NCI-H2081 (cell line): ENCODE results near the gene VPS36.
"Not testable (repeated sequence)": the region's sequence is repeated elsewhere in the genome, so short reads cannot be mapped to it uniquely, and the experiment has no call there.

ENCODE experiments used
- DNase-seq, 2 experiments: peaks; one replicate each; lab custom pipeline; 2025; lab: John Stamatoyannopoulos, UW

VPS36 gene

GRCh38 chr13:52377898-52378297 is 72.5 kb downstream of the VPS36 start:
- DNase-seq: no peak

GRCh38 chr13:52374873-52375411 is 75.5 kb downstream of the VPS36 start:
- DNase-seq: no peak

GRCh38 chr13:52374389-52374788 is 76.0 kb downstream of the VPS36 start:
- DNase-seq: no peak

GRCh38 chr13:52373277-52373676 is 77.2 kb downstream of the VPS36 start:
- DNase-seq: not testable (repeated sequence)

DNA sequence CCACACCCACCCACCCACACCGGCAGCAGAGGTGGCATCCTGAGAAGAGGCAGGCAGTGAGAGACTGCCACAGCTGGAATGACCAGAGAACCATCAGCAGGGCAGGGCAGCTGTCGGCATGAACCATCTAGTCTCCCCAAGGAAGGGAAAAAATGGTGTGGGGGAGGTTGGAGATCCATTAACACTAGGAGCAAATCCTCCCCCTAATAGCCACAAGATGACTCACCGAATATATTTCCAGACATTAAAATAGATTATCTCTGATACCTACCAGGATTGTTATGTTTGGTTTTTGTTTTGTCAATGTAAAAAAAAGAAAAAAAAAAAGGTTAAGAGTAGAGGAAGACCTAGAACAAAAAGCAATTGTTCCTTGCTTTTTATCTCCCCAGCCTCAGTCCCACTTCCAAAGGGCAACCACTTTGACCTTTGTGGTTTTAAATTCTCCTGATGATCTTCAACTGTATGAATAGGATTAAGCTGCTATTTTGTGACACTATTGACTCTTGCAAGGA is 78.6 kb downstream of the VPS36 start:
- no peak for DNase-seq

GRCh38 chr13:52366291-52366690 is 84.1 kb downstream of the VPS36 start:
- DNase-seq: no peak
